ENCODE data around the gene FAM135A. TPM values are rescaled to one million over a fixed set of nuclear protein-coding genes. Genes with fewer than 3 reads are reported as not detected.
"Not testable (repeated sequence)": the region's sequence is repeated elsewhere in the genome, so short reads cannot be mapped to it uniquely, and the experiment has no call there.

FAM135A gene
- total RNA-seq, 1 donor = 16.3 TPM

DNA sequence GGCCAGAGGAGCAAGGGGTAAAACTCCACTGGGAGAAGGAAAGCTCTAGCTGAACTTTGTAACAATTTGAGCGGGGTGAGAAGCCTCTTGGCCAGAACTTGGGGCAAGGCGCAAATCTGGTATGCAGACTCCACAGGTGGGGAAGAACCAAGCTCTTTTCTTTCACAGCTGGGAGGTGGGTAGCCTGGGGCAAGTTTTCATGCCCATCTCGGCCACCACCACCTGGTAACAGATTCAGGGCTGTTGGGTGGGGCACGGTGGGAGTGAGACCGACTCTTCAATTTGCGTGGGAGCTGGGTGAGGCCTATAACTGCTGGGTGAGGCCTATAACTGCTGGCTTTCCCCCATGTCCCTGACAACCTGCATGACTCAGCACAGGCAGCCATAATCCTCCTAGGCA lies 190.9 kb downstream of the FAM135A start:
- Histone ChIP-seq H3K9me3 (ENCODE audit: low read depth, low read length) (no peaks in the 10 kb centered on the region), H3K4me3 (ENCODE audit: insufficient read depth, low read length) (no peak overlapping the region), H2AFZ (ENCODE audit: low read length) (no peak overlapping the region), H3K4me2 (ENCODE audit: insufficient read depth, low read length) (no peak overlapping the region), H4K20me1 (ENCODE audit: insufficient read depth, low read length) (no peaks in the 10 kb centered on the region), H3K27ac (ENCODE audit: low read depth, low read length) (no peak overlapping the region), H3K27me3 (ENCODE audit: insufficient read depth, low read length) (no peaks in the 10 kb centered on the region), H3K4me1 (ENCODE audit: insufficient read depth, low read length) (no peaks in the 10 kb centered on the region), H3K79me2 (ENCODE audit: insufficient read depth, low read length) (no peaks in the 10 kb centered on the region), H3K36me3 (ENCODE audit: insufficient read depth, low read length) (no peaks in the 10 kb centered on the region)
- TF ChIP-seq, protein P1, sequence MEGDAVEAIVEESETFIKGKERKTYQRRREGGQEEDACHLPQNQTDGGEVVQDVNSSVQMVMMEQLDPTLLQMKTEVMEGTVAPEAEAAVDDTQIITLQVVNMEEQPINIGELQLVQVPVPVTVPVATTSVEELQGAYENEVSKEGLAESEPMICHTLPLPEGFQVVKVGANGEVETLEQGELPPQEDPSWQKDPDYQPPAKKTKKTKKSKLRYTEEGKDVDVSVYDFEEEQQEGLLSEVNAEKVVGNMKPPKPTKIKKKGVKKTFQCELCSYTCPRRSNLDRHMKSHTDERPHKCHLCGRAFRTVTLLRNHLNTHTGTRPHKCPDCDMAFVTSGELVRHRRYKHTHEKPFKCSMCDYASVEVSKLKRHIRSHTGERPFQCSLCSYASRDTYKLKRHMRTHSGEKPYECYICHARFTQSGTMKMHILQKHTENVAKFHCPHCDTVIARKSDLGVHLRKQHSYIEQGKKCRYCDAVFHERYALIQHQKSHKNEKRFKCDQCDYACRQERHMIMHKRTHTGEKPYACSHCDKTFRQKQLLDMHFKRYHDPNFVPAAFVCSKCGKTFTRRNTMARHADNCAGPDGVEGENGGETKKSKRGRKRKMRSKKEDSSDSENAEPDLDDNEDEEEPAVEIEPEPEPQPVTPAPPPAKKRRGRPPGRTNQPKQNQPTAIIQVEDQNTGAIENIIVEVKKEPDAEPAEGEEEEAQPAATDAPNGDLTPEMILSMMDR (IDR thresholded peaks at IDR 0.05; ENCODE audit: extremely low read depth, low read depth, low read length) = no peak
- no peak for DNase-seq (ENCODE audit: insufficient read length, low spot score, missing footprints)

DNA sequence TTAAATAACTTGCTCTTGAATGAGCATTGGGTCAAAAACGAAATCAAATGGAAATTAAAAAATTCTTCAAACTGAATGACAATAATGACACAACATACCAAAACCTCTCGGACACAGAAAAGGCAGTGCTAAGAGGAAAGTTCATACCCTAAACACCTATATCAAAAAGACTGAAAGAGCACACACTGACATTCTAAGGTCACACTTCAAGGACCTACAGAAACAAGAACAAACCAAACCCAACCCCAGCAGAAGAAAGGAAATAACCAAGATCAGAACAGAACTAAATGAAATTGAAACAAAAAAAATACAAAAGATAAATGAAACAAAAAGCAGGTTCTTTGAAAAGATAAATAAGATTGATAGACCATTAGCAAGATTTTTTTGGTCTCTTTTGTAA lies 194.1 kb downstream of the FAM135A start:
- not testable (repeated sequence) for H3K36me3 ChIP-seq (ENCODE audit: insufficient read depth, low read length); H3K27me3 ChIP-seq (ENCODE audit: insufficient read depth, low read length); H4K20me1 ChIP-seq (ENCODE audit: insufficient read depth, low read length); H2AFZ ChIP-seq (ENCODE audit: low read length); DNase-seq (ENCODE audit: insufficient read length, low spot score, missing footprints); H3K27ac ChIP-seq (ENCODE audit: low read depth, low read length); H3K79me2 ChIP-seq (ENCODE audit: insufficient read depth, low read length); H3K9me3 ChIP-seq (ENCODE audit: low read depth, low read length); H3K4me2 ChIP-seq (ENCODE audit: insufficient read depth, low read length); H3K4me1 ChIP-seq (ENCODE audit: insufficient read depth, low read length); H3K4me3 ChIP-seq (ENCODE audit: insufficient read depth, low read length)

- not testable (repeated sequence) for H2AFZ ChIP-seq (ENCODE audit: low read length); H4K20me1 ChIP-seq (ENCODE audit: insufficient read depth, low read length); H3K4me3 ChIP-seq (ENCODE audit: insufficient read depth, low read length); H3K79me2 ChIP-seq (ENCODE audit: insufficient read depth, low read length); H3K27ac ChIP-seq (ENCODE audit: low read depth, low read length); DNase-seq (ENCODE audit: insufficient read length, low spot score, missing footprints); H3K4me2 ChIP-seq (ENCODE audit: insufficient read depth, low read length); H3K36me3 ChIP-seq (ENCODE audit: insufficient read depth, low read length); H3K27me3 ChIP-seq (ENCODE audit: insufficient read depth, low read length); H3K9me3 ChIP-seq (ENCODE audit: low read depth, low read length); H3K4me1 ChIP-seq (ENCODE audit: insufficient read depth, low read length)
Observed at GRCh38 chr6:70609181-70609580, 195.9 kb downstream of the FAM135A start.

Small RNAs within 50 kb of the gene (small RNA-seq; reads per million reads assigned to genes)
- not detected for gene RNU7-48P

Other genes starting within 250 kb of the FAM135A start
- gene COL9A1, start 110.4 kb upstream of the FAM135A start, total RNA-seq = not detected in 2 replicates
- 6.9 and 7.1 TPM in 2 replicates for gene SDHAF4, start 153.4 kb downstream of the FAM135A start, total RNA-seq

All from osteoblast (primary cell).